Glutamatergic neuron (in vitro differentiated cells): Measurements from ENCODE around the gene HNRNPF. TPM values are rescaled to one million over a fixed set of nuclear protein-coding genes. Genes with fewer than 3 reads are reported as not detected.

Source experiments
- DNase-seq: peaks from one replicate; pipeline ENCODE4 v3.0.0; 2022
- H3K27ac Mint-ChIP-seq: one replicate; pipeline ENCODE4 v1.8.0; 2020; ENCODE audit warnings: mild to moderate bottlenecking, mixed read lengths, inconsistent platforms; ENCODE audit not compliant: unreplicated experiment
- H3K27me3 Mint-ChIP-seq: one replicate; pipeline ENCODE4 v1.8.0; 2020; ENCODE audit warnings: mild to moderate bottlenecking, moderate library complexity, mixed read lengths, inconsistent platforms; ENCODE audit not compliant: unreplicated experiment
- H3K36me3 Mint-ChIP-seq: one replicate; pipeline ENCODE4 v1.8.0; 2020; ENCODE audit warnings: mild to moderate bottlenecking, mixed read lengths, inconsistent platforms; ENCODE audit not compliant: unreplicated experiment
- H3K4me1 Mint-ChIP-seq: one replicate; pipeline ENCODE4 v1.8.0; 2020; ENCODE audit warnings: mild to moderate bottlenecking, low read depth, mixed read lengths, inconsistent platforms; ENCODE audit not compliant: unreplicated experiment
- H3K4me3 Mint-ChIP-seq: one replicate; pipeline ENCODE4 v1.8.0; 2020; ENCODE audit warnings: mild to moderate bottlenecking, mixed read lengths, inconsistent platforms; ENCODE audit not compliant: unreplicated experiment
- H3K9me3 Mint-ChIP-seq: one replicate; pipeline ENCODE4 v1.8.0; 2020; ENCODE audit warnings: mild to moderate bottlenecking, moderate library complexity, mixed read lengths, inconsistent platforms; ENCODE audit not compliant: unreplicated experiment
- CTCF ChIP-seq: fragments of 200-600 bp; sonication (generic); IDR thresholded peaks from one replicate; pipeline ENCODE4 v1.5.0; 2021; ENCODE audit not compliant: partially characterized antibody, unreplicated experiment
- total RNA-seq: library from RNA; stranded (reverse); fragmentation: NEBNext Ultra II Directional; extraction: Animal tissue kit (Norgen Biotek cat#: 25700); gene quantifications from one replicate; pipeline ENCODE4 v1.2.1, GENCODE V29; 2021; ENCODE audit not compliant: unreplicated experiment

Gene HNRNPF
- total RNA-seq, 1 donor from 2014 or later: 99.7 TPM

- no peak for DNase-seq
- H3K36me3 Mint-ChIP-seq: no peaks in the 10 kb centered on the region
Measured at GRCh38 chr10:43383204-43383971, 25.6 kb downstream of the HNRNPF start.

GRCh38 chr10:43380610-43381222, 28.3 kb downstream of the HNRNPF start:
- Mint-ChIP-seq H3K27ac (no peak overlapping the region), H3K4me3 (no peak overlapping the region)

More at GRCh38 chr10:43383204-43383971, 25.6 kb downstream of the HNRNPF start:
- no peaks in the 10 kb centered on the region for H3K4me1 Mint-ChIP-seq
- H3K9me3 Mint-ChIP-seq: no peaks in the 10 kb centered on the region
- no peak for TF ChIP-seq CTCF
- no peak overlapping the region for H3K4me3 Mint-ChIP-seq
- no peak overlapping the region for H3K27ac Mint-ChIP-seq
- H3K27me3 Mint-ChIP-seq: no peaks in the 10 kb centered on the region

GRCh38 chr10:43377424-43377883, 31.5 kb downstream of the HNRNPF start:
- TF ChIP-seq CTCF: no peak
- Mint-ChIP-seq H3K9me3 (peaks cover 3% of the 10 kb centered on the region), H3K4me1 (no peaks in the 10 kb centered on the region), H3K4me3 (no peak overlapping the region), H3K27me3 (peaks cover 1% of the 10 kb centered on the region), H3K27ac (no peak overlapping the region), H3K36me3 (no peaks in the 10 kb centered on the region)
- no peak for DNase-seq

More at GRCh38 chr10:43380610-43381222, 28.3 kb downstream of the HNRNPF start:
- DNase-seq: no peak
- Mint-ChIP-seq H3K9me3 (peaks cover 3% of the 10 kb centered on the region), H3K4me1 (no peaks in the 10 kb centered on the region), H3K27me3 (no peaks in the 10 kb centered on the region), H3K36me3 (no peaks in the 10 kb centered on the region)
- no peak for TF ChIP-seq CTCF

- DNase-seq: no peak
- H3K4me3 Mint-ChIP-seq: no peak overlapping the region
- no peak for TF ChIP-seq CTCF
- no peaks in the 10 kb centered on the region for H3K36me3 Mint-ChIP-seq
- H3K4me1 Mint-ChIP-seq: no peaks in the 10 kb centered on the region
- H3K27ac Mint-ChIP-seq: no peak overlapping the region
- peaks cover 1% of the 10 kb centered on the region for H3K27me3 Mint-ChIP-seq
- peaks cover 3% of the 10 kb centered on the region for H3K9me3 Mint-ChIP-seq
Measured at GRCh38 chr10:43376828-43377423, 32.1 kb downstream of the HNRNPF start.
